Midbrain (tissue), 1 donor: ENCODE data around the gene SLC35A5.

Source experiments
- DNase-seq: peaks from one replicate; lab custom pipeline; 2025; lab: John Stamatoyannopoulos, UW

Gene SLC35A5

DNA sequence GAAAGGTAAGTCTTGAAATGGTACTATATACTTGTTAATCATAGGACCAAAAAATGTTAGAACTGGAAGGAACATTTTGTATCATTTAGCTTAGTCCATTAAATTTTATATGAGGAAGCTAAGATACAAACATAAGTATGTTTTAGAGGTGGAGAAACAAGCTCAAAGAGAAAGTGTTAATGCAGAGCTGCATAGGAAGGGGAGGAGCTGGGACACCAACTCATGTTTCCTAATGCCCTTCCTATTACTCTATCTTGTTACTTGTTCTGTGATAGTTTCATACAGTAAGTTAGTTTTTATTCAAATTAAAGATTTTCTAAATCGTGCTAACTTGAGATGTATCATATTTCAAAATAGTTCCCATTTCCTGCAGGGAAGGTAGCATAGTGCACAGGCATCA, 7.4 kb downstream of the SLC35A5 start:
- no peak for DNase-seq

DNA sequence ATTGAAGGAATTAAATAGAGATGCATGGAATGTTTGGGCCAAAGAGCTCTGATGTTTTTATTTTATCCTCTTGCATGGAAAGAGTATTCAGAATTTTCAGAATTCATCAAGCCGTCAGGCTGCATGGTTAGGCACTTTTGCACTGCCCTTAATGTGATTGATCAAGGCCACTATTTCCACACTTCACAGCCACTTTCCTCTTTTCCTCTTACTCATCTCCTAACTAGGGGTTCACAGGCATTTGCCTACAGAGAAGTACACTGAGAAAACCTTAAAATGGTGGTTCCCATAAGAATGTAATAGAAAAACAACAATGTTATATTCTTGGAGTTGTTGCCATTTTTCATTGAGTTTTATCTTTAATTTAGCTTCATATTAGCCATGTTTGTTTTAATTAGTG, 10.9 kb downstream of the SLC35A5 start:
- DNase-seq = no peak

DNA sequence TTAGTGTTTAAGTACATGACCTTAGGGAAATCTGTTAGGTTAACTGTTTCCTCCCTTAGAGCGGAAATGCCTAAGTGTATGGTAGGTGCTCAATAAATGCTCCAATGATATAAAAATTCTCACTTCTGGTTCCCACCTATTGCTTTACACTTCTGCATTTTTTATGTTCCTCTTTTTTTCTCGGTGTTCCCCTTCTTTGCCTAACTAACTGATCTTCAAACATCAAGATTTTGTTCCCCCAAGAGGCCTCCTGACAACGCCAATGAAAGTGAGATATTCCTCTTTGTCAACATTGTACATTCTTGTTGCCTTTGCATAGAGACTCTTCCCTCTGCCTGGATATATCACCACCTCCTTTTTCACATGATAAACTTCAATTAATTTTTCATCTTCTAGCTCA, 17.4 kb downstream of the SLC35A5 start:
- DNase-seq = no peak

DNA sequence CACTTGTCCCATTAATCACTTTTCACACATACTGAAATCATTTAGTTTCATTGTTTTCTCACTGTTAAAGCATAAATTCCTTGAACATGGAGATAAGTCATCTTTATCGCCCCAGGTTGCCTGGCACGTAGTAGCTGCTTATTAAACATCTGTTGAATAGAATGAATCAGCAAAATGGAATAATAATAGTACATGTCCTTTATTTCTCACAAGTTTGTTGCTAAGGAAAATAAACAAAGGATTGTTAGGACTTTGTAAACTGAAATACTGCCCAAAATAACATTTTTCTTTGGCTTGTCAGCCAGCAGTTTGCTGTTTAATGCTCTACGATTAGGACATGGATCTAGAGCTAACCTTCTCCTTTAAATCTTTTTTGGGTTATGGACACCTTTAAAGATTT, 17.9 kb downstream of the SLC35A5 start:
- no peak for DNase-seq

DNA sequence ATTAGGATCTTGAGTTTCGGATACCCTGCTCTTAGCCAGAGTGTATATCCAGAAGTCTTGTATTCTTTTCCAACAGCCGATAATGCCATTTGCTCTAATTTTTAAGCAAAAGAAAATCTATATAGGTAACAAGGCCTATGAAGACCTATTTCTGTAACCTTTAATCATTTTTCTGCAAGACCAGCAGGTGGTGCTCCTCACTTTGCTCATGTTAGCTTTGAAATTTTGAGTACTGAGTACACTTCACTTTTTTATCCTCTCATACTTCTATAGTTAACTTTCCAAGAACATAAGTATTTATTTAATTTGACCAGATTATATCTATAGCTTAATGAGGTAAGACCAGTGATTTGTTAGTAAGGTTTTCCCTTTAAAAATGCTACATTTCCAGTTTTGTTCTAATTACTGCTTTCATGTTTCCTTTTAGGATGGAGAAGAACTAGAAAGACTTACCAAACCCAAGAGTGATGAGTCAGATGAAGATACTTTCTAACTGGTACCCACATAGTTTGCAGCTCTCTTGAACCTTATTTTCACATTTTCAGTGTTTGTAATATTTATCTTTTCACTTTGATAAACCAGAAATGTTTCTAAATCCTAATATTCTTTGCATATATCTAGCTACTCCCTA, 20.5 kb downstream of the SLC35A5 start:
- peak; percentile 21 for DNase-seq

DNA sequence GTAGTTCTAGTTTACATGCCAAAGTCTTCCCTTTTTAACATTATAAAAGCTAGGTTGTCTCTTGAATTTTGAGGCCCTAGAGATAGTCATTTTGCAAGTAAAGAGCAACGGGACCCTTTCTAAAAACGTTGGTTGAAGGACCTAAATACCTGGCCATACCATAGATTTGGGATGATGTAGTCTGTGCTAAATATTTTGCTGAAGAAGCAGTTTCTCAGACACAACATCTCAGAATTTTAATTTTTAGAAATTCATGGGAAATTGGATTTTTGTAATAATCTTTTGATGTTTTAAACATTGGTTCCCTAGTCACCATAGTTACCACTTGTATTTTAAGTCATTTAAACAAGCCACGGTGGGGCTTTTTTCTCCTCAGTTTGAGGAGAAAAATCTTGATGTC, 21.3 kb downstream of the SLC35A5 start:
- no peak for DNase-seq

DNA sequence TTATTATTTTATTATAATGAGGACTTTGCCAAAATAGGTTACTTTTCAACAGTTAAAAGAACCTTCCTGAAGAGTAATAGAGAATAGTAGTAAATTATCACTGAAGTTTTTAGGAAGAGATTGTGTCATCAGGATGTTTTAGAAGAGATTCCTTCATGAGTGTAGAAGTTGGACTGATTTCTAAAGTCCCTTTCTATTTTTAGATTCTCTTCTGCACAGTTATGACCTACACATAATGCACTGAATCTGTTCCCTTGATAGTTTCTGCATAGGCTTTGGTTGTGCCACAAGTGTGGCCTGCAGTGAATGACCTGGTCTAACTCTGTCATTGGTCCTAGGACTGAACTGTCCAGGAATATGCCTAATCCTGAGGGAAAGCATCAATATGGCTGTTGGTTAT, 23.9 kb downstream of the SLC35A5 start:
- DNase-seq = no peak

DNA sequence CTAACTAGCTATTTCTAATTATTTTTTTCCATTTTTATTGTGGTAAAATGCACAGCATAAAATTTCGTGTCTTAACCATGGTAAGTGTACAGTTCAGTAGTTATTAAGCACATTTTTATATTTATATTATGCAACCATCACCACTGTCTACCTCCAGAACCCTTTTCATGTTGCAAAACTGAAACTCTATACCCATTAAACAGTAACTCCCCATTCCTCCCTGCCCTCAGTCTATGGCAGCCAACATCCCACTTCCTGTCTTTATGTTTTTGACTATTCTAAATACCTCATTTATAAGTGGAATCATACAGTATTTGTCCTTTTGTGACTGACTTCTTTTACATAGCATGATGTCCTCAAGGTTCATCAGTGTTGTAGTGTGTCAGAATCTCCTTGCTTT, 25.5 kb downstream of the SLC35A5 start:
- DNase-seq = no peak

DNA sequence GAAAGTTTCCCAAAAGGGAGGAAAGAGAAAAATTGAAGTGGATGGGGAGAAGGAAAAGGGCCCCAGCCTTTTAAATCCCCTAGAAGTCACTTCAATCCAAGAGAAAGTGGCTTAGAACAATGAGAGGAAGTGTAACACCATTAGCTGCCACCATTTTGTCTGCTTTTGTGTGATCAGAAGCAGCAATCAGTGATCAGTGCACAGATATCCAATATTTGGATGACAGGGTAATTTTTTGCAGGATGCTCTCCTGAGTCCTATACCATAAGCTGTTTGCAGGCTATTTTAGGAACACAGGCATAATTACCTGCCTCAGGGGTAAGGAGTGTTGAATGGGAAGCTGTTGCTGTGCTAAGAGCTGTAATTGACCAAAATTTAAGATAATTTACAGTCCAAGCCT, 31.4 kb downstream of the SLC35A5 start:
- no peak for DNase-seq

DNA sequence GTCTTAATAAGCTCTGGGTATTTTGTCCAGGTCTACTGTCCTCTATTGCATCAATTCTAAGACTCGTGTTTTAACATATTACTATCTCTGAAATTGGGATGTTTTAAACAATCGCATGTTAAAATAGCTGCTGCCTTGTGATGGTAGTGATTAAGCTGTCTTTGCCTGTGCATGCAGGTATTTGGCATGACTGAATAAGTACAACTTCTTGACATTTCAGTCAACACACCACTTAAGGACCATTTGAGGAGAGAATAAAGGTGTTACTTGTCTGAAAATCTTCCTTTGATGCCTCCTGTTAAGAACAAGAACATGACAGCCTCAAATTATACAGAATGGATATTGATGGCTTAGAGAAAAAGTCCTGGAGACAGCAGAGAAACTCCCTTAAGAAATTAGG, 33.0 kb downstream of the SLC35A5 start:
- DNase-seq = no peak

DNA sequence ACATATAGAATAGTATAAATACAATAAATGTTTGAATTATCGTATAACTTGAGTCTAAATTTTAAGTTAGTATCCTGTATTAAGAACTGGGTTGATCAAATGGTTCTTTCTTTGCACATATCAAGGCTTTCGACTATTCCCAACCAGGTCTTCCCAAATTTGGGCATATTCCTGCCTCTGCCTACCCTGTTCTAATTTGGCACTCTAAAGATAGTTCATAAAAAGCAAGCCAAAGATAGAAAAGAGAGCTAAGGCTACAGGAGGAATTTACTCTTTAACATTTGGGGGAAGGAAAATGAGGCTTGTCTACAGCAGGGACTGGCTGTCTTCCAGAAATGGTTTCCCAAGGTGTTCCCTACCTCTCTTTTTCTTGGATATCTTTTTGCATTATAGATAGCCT, 36.1 kb downstream of the SLC35A5 start:
- no peak for DNase-seq

DNA sequence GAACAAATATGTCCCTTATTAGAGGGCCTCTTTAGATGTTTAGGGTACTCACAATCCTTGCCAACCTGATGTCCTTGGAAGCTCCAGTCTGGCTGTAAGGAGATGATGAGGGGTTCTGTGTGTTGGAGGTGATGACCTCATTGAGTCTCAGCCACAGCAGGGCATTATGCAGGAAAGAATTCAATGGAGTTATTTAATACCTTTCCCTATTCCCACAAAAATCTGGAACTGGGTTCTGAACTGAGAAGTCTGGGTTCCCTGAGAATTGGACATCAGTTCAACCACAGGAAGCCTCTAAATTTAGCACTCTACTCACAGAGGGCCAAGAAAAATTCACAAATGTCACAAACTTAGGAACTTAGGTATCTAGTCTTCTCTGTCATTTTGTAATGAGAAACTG, 36.9 kb downstream of the SLC35A5 start:
- DNase-seq = no peak

DNA sequence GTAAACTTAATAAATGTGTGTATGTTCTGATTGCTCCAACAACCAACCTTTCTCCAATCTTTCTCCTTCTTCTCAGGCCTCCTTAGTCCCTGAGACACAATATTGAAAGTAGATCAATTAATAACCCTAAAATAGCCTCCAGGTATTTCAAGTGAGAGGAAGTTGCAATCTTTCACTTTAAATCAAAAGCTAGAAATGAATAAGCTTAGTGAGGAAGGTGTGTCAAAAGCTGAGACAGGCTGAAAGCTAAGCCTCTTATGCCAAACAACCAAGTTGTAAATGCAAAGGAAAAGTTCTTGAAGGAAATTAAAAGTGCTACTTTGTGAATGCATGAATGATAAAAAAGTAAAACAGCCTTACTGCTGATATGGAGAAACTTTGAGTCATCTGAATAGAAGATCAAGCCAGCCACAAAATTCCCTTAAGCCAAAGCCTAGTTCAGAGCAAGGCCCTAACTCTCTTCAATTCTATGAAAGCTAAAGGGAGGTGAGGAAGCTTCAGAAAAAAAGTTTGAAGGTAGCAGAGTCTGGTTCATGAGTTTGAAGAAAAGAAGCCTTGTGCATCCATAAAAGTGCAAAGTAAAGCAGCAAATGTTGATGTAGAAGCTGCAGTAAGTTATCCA, 40.5 kb downstream of the SLC35A5 start:
- DNase-seq = no peak

DNA sequence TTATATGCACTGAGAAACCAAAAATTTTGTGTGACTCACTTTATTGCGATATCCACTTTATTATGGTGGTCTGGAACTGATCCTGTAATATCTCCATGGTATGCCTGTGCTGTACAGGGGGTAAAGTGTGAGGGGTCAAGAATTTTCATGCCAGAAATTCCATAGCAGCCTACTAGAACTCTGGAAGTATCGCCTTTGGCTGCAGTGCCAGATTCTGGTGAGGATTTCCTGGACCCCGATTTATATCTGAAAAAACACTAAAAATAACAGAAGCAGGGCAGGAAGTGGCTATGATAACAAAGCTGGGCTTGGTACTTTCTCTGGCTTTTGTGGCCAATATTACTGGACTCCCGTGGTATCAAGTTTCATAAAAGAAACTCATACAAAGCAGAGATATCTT, 42.7 kb downstream of the SLC35A5 start:
- DNase-seq = no peak

DNA sequence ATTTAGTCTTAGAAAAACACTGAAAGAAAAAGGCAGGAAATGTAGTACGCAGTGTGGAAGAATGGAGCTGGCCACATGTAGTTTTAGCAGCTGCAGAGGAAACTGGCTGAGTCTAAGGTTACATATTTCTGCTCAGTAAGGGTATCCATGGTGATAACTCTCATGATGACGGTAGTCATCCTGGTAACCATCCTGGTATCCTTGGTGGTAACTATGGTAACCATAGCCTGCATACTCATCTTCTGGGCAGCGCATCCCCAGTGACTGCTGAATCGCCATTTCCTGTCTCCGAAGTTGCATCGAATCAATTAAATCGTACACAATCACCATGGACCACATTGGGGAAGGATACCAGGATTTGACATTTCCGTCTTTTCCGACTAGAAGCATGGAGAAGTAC, 43.4 kb downstream of the SLC35A5 start:
- no peak for DNase-seq

DNA sequence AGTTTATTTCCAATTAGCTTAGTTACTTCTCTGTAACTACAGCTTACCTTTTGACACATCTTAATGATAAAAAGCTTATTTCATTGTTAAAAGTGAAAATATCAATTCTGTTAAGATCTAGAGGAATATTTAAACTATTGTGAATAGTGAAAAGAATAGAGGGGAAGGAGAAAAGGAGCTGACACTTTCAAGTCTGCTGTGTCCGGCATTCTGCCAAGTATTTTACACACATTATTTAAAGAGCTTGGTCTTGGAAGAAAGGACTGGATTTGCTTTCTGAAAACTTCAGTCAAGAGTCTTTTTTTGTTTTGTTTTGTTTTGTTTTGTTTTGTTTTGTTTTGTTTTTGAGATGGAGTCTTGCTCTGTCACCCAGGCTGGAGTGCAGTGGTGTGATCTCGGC, 44.3 kb downstream of the SLC35A5 start:
- no peak for DNase-seq

DNA sequence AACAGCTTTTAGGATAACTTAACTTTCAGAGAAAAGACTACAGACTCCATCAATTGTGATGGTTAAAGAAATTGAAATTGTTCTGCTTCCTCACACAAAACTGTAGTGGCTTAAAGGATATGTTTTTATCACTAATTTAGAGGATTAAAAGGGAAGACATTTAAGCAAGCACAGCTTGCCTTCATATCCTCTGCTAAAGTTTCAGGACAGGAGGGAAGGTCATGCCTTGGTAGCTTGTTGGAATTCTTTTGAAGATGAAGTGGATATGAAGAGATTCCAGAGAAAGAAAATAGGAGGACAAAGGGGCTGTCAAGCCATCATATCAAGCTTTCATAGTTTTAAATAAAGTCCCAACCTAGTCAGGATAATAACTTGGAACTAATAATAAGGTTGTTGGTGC, 46.0 kb downstream of the SLC35A5 start:
- DNase-seq = no peak

DNA sequence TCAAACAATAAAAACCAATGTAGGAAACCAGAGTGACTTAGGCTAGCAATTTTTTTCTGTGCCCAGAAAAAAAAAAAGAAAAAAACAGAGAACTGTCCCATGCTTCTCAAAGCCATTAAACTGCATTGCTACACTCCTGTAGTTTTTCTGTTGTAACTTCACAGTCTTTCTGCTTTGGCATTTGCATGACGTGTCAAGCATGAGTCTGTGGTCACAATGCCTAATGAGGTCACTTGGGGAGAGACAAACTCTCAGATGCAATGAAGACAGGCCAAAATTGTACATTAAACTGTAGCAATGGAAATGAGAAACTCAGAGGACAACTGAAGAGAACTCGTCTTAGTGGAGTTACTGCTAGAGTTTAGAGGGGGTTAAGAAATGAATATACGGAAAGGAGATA, 48.3 kb downstream of the SLC35A5 start:
- DNase-seq = no peak

DNA sequence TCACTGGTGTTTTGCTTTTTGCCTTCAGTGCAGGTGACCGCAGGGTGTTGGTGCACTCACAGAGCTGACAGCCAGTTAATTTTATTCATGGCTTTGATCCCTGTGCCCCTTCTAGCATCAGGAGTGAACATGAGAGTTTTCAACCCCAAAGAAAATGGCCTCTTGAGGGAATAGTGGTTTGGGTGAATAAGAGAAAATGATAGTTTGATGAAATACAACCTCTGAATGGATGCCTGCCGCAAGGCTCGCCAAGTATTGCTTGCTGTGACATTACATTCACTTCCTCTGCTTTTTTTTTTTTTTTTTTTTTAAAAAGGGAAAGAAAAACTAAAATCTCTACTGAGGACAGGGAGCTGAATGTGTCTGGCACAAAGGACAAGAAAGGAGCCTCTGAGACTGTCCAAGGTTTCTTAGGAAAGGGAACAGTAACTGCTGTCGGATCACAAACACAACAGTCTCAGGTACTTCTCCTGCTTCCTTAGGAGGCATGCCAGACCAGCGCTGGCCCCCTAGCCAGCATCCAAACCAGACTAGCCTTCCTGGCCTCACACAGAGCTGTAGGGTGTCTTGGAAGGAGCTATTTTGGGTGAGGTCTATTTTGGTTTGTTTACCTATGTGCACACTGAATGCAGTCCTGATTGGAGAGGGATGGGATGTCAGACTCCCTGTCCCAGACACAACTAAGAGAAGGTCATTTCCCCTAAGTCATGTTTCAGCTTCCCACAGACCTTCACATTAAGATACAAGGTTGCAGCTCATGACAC, 50.1 kb downstream of the SLC35A5 start:
- no peak for DNase-seq

DNA sequence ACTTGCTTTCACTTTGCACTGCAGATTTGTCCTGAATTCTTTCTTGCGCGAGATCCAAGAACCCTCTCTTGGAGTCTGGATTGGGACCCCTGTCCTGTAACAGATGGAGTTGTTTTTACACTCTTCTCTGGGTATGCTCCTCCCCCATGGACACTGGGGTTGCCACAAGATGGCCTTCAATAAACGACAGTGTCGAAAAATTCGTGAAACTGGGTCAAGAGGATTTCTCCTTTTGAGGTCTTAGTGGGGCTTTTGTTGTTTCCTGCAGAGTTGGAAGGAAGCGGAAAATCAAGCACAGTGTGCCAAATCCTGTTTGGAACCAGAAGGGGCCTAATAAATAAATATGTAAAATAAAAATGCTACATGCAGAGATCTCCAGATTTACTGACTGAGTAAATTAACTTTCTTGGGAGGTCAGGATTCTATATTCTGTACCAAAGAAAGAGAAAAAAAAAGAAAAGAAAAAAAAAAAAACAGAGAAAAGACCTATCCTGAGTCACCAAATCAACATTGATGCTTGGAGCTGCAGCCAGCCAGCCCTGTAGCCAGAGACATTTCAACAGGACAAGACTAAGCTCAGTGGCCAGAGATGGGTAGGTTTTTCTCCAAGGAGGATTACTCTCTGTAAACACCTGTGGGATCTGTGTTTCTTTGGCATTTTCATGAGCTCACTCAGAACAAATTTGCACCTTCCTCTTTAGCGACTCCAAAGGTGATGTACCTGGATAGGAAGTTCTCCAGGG, 54.3 kb downstream of the SLC35A5 start:
- DNase-seq = peak; percentile 18

DNA sequence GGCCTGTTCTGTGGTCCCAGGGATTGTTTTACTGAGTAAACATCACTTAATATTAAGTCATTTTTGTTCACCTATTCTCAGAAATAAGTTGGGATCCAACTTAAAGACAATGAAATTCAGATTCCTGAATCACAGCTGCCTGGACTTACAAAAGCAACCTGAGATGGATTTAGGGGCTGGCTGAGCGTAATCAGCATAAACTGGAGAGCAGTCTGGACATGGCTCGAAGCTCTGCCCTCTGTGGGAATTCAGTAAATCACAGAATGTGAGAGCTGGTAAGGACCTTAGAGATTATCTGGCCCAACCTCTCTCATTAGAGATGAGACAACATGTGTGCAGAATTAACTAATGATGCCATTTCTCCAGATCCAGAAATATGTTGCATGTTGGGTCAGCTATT, 55.4 kb downstream of the SLC35A5 start:
- DNase-seq = no peak

DNA sequence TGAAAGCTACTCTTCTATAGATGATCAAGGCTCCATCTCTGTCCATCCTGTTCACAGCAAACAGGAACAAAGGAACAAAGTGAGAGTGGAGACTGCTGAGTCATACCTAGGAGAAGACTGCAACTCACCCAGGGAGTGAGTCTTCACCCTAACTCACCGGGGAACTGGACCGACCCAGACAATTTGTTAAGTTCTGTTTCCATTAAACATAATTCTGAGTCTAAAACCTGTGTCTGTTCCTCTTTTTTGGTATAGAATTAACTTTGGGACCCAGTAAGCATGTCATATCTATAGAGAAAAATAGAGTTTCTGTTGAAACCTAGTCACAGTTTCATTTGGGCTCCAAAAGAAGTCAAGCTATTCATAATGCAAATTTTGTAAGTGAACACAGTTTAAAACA, 57.5 kb downstream of the SLC35A5 start:
- no peak for DNase-seq

DNA sequence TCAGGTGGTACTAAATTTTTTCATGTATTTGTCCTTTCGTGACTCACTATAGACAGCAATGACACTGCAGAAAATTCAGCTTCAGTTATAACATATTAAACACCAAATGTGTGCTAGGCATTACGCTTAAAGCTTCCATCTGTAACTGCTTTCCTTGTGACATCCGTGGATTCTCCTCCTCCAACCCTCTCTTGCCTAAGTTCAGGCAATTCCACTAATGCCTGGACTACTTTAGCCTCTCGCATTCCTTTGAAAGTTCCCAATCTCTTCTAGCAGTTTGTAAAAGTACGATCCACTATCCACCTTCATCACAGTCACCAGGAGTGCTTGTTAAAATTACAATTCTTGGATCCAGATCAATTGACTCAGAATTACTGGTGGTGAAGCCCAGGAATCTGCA, 61.4 kb downstream of the SLC35A5 start:
- DNase-seq = no peak
